HG02763 (cell line): ENCODE results near the gene PHKG2.
"Not testable (repeated sequence)": the region's sequence is repeated elsewhere in the genome, so short reads cannot be mapped to it uniquely, and the experiment has no call there.

Experiments
- ATAC-seq: cut with Tn5 transposase; IDR thresholded peaks from one replicate; pipeline ENCODE4 v1.9.1; 2021; ENCODE audit warnings: mild to moderate bottlenecking, moderate library complexity; ENCODE audit not compliant: unreplicated experiment

PHKG2 gene

GRCh38 chr16:30747799-30748633 lies at the start of gene PHKG2:
Gene PHKG2, plus strand, starts transcription at chr16:30748425. Its CDS starts 396 bp downstream, at chr16:30748821.
- peak; percentile 97 for ATAC-seq

- ATAC-seq = peak; percentile 25
Measured at GRCh38 chr16:30698816-30699614, 49.2 kb upstream of the PHKG2 start, which contains the start of gene SRCAP. Gene SRCAP, plus strand, starts transcription at chr16:30699171. Its CDS starts 1,654 bp downstream, at chr16:30700825.

- ATAC-seq = no peak
Measured at GRCh38 chr16:30699615-30700099, 48.6 kb upstream of the PHKG2 start.

GRCh38 chr16:30700491-30700890 lies 47.7 kb upstream of the PHKG2 start:
- no peak for ATAC-seq

GRCh38 chr16:30700971-30701370 lies 47.3 kb upstream of the PHKG2 start:
- no peak for ATAC-seq

GRCh38 chr16:30703071-30703470 lies 45.2 kb upstream of the PHKG2 start:
- not testable (repeated sequence) for ATAC-seq

GRCh38 chr16:30703971-30704370 lies 44.3 kb upstream of the PHKG2 start:
- ATAC-seq = no peak

- ATAC-seq = no peak
Measured at GRCh38 chr16:30706046-30706445, 42.2 kb upstream of the PHKG2 start.

GRCh38 chr16:30710971-30711370 lies 37.3 kb upstream of the PHKG2 start:
- no peak for ATAC-seq

- ATAC-seq = no peak
Measured at GRCh38 chr16:30711712-30712111, 36.5 kb upstream of the PHKG2 start.

GRCh38 chr16:30715750-30716445 lies 32.3 kb upstream of the PHKG2 start:
- ATAC-seq = no peak

GRCh38 chr16:30720086-30720485 lies 28.1 kb upstream of the PHKG2 start:
- no peak for ATAC-seq

- no peak for ATAC-seq
Measured at GRCh38 chr16:30720694-30721093, 27.5 kb upstream of the PHKG2 start.

- no peak for ATAC-seq
Measured at GRCh38 chr16:30721167-30721566, 27.1 kb upstream of the PHKG2 start.

GRCh38 chr16:30721606-30722005 lies 26.6 kb upstream of the PHKG2 start:
- no peak for ATAC-seq

- ATAC-seq = no peak
Measured at GRCh38 chr16:30722443-30722842, 25.8 kb upstream of the PHKG2 start.

- ATAC-seq = no peak
Measured at GRCh38 chr16:30722916-30723315, 25.3 kb upstream of the PHKG2 start.

- ATAC-seq = no peak
Measured at GRCh38 chr16:30723725-30724355, 24.4 kb upstream of the PHKG2 start.

GRCh38 chr16:30724641-30725417 lies 23.4 kb upstream of the PHKG2 start:
- no peak for ATAC-seq

- ATAC-seq = no peak
Measured at GRCh38 chr16:30725418-30725792, 22.8 kb upstream of the PHKG2 start.
